ENCODE results near the gene MYO18B. TPM values are rescaled to one million over a fixed set of nuclear protein-coding genes. Genes with fewer than 3 reads are reported as not detected.

The MYO18B gene
- total RNA-seq, 2 experiments from 2014 or later: 3.6 to 6.1 TPM

DNA sequence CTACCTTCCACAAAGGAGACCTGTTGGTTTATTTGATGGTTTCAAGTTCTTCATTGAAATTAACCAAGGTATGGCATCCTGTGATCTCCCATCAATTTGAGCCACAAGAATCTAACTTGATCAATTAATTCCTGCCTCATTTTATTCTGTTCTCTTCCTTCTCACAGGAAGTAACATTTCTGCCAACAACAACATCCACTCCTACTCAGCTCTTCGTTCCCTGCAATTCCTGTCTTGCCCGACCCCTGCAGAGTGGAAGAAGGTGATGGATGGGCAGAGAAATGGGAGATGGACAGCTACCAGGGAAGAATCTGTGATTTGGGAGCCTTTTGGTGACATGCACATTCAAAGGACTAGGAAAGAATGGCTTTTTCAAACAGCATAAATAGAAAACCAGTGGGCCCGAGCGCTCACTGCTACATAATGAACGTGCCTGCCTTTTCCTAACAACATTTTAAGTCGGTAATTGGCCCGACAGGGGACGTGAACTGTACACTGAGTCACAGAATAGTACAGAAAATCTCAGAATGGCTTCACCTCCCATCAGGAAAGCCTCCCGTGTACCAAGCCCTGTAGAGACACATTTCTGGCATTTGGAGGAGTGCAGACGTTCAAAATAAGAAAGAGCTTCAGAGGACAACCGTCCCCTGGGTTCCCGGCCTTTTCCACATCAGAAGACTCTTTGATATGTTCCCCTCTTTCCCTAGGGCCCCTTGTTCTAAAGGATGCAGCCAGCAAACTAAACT is 314.6 kb downstream of the MYO18B start:
- Mint-ChIP-seq H3K36me3 (no peaks in the 10 kb centered on the region), H3K4me1 (no peaks in the 10 kb centered on the region), H3K27me3 (peaks cover 4% of the 10 kb centered on the region), H3K27ac (no peak overlapping the region), H3K4me3 (no peak overlapping the region), H3K9me3 (ENCODE audit: low read depth) (no peaks in the 10 kb centered on the region)
- CTCF ChIA-PET: interaction anchor here (1.3 kb wide), 1 partner anchor 14 kb away, joined by 4 read pairs; no protein-coding TSS in a partner anchor
- ATAC-seq: no peak
- no peak for DNase-seq

DNA sequence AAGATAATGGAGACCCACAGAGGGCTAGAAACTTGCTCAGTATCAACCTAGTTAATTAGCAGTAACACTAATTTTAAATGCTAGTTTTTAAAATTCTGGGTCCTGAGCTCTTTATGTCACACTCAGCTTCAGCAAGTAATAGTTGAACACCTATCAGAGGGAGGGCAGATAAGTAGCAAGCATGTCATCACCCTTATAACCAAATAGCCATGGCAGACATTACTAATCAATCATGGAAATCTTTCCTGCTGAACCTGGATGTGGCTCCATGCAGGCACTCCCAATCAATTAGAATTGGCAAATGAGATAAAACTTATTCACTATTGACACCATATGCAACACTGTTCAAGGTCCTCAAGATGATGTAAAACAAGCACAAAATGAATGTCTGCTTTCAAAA is 315.7 kb downstream of the MYO18B start:
- H3K36me3 Mint-ChIP-seq: no peaks in the 10 kb centered on the region
- H3K9me3 Mint-ChIP-seq (ENCODE audit: low read depth): no peaks in the 10 kb centered on the region
- CTCF ChIA-PET: no interaction called here
- no peaks in the 10 kb centered on the region for H3K4me1 Mint-ChIP-seq
- peaks cover 4% of the 10 kb centered on the region for H3K27me3 Mint-ChIP-seq
- DNase-seq (no peak), ATAC-seq (no peak)
- no peak overlapping the region for H3K27ac Mint-ChIP-seq
- no peak overlapping the region for H3K4me3 Mint-ChIP-seq

DNA sequence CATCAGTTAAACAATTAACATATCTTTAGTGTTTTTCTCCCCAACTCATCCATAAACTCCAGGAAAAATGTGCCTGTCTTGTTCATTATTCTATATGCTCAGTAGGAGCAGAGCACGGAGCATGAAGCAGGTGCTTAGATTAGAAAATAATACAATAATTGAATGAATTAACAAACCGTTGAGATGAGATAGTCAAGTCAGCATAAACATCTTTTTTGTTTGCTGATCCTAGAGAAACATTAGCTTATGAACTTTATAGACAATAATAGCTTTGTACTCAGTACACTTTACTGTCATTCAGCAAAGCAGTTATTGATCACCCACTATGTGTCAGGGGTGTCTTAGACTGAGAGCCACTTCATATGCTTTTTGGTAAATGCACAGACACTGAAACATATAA is 322.1 kb downstream of the MYO18B start:
- Mint-ChIP-seq H3K36me3 (no peaks in the 10 kb centered on the region), H3K4me1 (no peaks in the 10 kb centered on the region)
- CTCF ChIA-PET: no interaction called here

DNA sequence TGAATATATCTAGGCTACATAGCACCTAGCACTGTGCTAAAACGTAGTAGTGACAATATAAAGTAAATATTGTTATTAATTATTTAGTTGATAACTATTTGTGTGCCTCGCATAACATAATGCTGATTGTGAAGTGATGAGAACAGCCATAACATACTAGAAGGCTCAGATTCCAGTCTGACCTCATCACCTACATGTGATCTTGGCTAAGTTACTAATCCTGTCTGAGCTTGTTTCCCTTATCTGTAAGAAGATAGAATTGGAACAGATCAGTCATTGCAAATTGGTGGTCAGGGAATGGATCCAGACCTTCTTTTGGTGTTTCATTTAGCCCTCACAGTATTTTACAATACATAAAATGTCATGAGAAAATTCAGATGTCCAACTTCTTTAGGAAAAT is 323.9 kb downstream of the MYO18B start:
- DNase-seq: no peak
- Mint-ChIP-seq H3K27me3 (peaks cover 28% of the 10 kb centered on the region), H3K9me3 (ENCODE audit: low read depth) (no peaks in the 10 kb centered on the region), H3K4me1 (no peaks in the 10 kb centered on the region), H3K27ac (no peak overlapping the region), H3K4me3 (no peak overlapping the region), H3K36me3 (no peaks in the 10 kb centered on the region)
- ATAC-seq: no peak
- CTCF ChIA-PET: no interaction called here

More for the DNA sequence above, 322.1 kb downstream of the MYO18B start:
- no peak overlapping the region for H3K4me3 Mint-ChIP-seq
- H3K27ac Mint-ChIP-seq: no peak overlapping the region
- peaks cover 18% of the 10 kb centered on the region for H3K27me3 Mint-ChIP-seq
- no peak for ATAC-seq
- no peak for DNase-seq
- H3K9me3 Mint-ChIP-seq (ENCODE audit: low read depth): no peaks in the 10 kb centered on the region

DNA sequence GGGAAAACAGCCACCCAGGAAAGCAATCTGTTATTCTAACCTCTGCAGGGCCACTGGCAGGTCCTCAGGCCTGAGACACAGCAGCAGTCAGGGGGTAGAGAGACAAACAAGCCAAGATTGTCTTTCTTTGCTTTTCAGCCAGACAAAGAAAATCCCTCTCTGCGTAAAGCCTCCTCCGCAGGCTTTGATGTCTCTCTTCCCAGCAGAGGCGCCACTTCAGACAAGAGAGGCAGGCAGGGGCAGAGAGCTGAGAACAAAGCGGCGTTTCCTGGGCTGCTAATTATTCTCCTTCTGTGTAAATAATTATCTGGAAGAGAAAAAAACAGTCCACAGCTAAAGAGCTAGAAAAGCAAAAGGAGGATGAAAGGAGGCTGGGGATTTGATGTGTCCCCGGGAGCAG is 324.5 kb downstream of the MYO18B start:
- Mint-ChIP-seq H3K36me3 (no peaks in the 10 kb centered on the region), H3K9me3 (ENCODE audit: low read depth) (no peaks in the 10 kb centered on the region)
- no peak for ATAC-seq

DNA sequence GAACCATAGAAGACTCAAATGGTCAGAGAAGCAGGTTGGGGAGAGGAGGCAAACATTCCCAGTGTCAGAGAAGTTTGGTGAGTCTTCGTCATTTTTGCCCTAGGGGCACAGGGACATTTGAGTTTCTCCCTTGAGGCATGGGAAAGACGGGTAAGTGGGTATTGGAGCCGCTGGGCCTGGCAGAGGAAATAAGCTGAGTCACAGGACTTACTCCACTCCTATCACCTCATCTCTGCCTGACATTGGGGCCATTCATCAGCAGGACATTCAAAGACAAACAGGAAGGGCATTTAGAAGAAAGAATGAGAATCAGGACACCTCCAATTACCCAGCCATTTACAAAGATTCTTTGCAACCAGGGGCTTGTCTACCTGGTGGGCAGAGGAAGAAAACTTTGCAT is 326.6 kb downstream of the MYO18B start:
- no peaks in the 10 kb centered on the region for H3K4me1 Mint-ChIP-seq
- DNase-seq (no peak), ATAC-seq (no peak)
- H3K4me3 Mint-ChIP-seq: no peak overlapping the region
- H3K36me3 Mint-ChIP-seq: no peaks in the 10 kb centered on the region
- peaks cover 28% of the 10 kb centered on the region for H3K27me3 Mint-ChIP-seq
- CTCF ChIA-PET: no interaction called here
- no peak overlapping the region for H3K27ac Mint-ChIP-seq
- H3K9me3 Mint-ChIP-seq (ENCODE audit: low read depth): no peaks in the 10 kb centered on the region

More for the DNA sequence above, 324.5 kb downstream of the MYO18B start:
- no peak overlapping the region for H3K4me3 Mint-ChIP-seq
- peaks cover 28% of the 10 kb centered on the region for H3K27me3 Mint-ChIP-seq
- no peak overlapping the region for H3K27ac Mint-ChIP-seq
- H3K4me1 Mint-ChIP-seq: no peaks in the 10 kb centered on the region
- DNase-seq: no peak
- CTCF ChIA-PET: no interaction called here

DNA sequence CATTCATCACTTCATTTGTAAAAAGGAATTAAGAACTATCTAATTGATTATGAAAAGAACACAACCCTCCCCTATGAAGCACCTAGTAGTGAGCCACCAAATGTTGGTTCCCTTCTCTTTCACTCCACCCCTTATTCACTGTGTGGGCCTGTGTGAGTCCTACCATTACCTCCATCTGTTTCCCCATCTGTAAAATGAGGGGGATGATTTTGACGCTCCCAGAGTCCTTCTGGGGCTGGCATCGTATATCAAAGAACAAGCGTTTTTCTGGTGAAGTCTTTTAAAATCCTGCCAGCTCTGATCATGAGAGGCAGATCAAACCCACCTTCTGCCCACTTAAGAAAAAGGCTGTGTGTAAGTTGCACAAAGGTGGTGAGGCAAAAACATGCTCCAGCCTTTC is 330.6 kb downstream of the MYO18B start:
- no peak overlapping the region for H3K27ac Mint-ChIP-seq
- DNase-seq: no peak
- no peak overlapping the region for H3K4me3 Mint-ChIP-seq
- CTCF ChIA-PET: no interaction called here
- no peaks in the 10 kb centered on the region for H3K9me3 Mint-ChIP-seq (ENCODE audit: low read depth)
- no peak for ATAC-seq
- H3K4me1 Mint-ChIP-seq: no peaks in the 10 kb centered on the region
- no peaks in the 10 kb centered on the region for H3K36me3 Mint-ChIP-seq
- peaks cover 23% of the 10 kb centered on the region for H3K27me3 Mint-ChIP-seq

DNA sequence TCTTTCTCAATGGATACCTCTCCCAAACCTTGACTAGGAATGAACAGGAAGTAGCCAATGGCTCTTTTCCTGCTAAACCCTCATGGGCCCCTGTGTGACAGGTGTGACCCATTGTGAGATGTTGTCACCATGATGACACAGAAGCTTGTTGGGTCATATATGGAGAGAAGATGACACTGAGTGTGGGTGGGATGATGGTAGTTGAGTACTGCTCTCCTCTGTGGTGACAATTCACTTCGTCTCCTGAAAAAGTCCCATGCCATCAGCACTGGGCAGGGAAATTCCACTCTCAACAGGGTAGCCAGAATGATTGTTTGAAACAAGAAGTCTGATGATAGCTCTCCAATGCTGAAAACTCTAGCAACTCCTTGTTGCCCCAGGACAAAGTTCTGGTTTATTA is 333.3 kb downstream of the MYO18B start:
- Mint-ChIP-seq H3K4me1 (no peaks in the 10 kb centered on the region), H3K27me3 (peaks cover 4% of the 10 kb centered on the region), H3K4me3 (no peak overlapping the region), H3K36me3 (no peaks in the 10 kb centered on the region), H3K27ac (no peak overlapping the region), H3K9me3 (ENCODE audit: low read depth) (no peaks in the 10 kb centered on the region)
- CTCF ChIA-PET: no interaction called here
- no peak for DNase-seq
- ATAC-seq: no peak

DNA sequence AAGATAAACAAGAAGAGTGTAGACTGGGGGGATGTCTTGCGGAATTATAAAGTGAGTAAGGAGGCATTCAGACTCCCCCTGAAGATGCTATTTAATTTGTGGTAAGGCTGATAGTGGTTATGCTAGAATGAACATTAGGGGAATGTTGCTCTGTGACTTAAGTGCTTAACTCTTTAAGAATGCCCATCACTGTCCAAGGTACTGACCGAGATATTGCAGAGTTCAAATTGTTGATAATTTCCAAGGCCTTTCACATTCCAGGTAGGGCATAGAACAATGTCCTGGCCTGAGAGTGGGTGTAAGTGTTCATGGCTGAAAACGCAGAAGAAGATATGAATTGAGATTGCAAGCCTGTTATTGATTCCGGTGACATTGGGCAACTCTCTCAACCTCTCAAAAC is 337.0 kb downstream of the MYO18B start:
- H3K4me1 Mint-ChIP-seq: no peaks in the 10 kb centered on the region
- H3K27me3 Mint-ChIP-seq: no peaks in the 10 kb centered on the region
- H3K36me3 Mint-ChIP-seq: no peaks in the 10 kb centered on the region
- no peak for DNase-seq
- CTCF ChIA-PET: no interaction called here
- H3K4me3 Mint-ChIP-seq: no peak overlapping the region
- no peak overlapping the region for H3K27ac Mint-ChIP-seq
- ATAC-seq: no peak
- no peaks in the 10 kb centered on the region for H3K9me3 Mint-ChIP-seq (ENCODE audit: low read depth)

Other genes with a start within 250 kb of the MYO18B start
- gene GRK3, start 177.5 kb upstream of the MYO18B start, total RNA-seq: 10 to 100 TPM; 34.1 to 43.3 TPM